Spleen (tissue), 11 donors: Measurements from ENCODE around the gene PMP22. TPM values are rescaled to one million over a fixed set of nuclear protein-coding genes. Genes with fewer than 3 reads are reported as not detected.

ENCODE experiments used
- DNase-seq: peaks from one replicate; pipeline ENCODE4 v3.0.0-alpha.2; 2020
- H3K27ac ChIP-seq, 8 donors: fragments of 200-600 bp; sonication (generic) in 7 of 8; 1 replicate in 4 of 8; 2 replicates in 4 of 8; pipeline versions ENCODE4 v1.5.0 to v1.8.0; 2016 to 2021; ENCODE audit warnings: inconsistent platforms in 4 of 8, mild to moderate bottlenecking in 4 of 8, moderate library complexity in 1 of 8
- H3K27me3 ChIP-seq, 7 donors: fragments of 200-600 bp; sonication (generic) in 6 of 7; replicated peaks in 1 of 7; 1 replicate in 4 of 7; 2 replicates in 3 of 7; pipeline versions ENCODE4 v1.5.0 to v1.8.0; 2016 to 2021; ENCODE audit warnings: inconsistent platforms in 3 of 7, mild to moderate bottlenecking in 1 of 7
- H3K36me3 ChIP-seq, 6 donors: fragments of 200-600 bp; sonication (generic) in 5 of 6; 1 replicate in 4 of 6; 2 replicates in 2 of 6; pipeline versions ENCODE4 v1.5.0 to v1.8.0; 2016 to 2021; ENCODE audit warnings: inconsistent platforms in 2 of 6
- H3K4me1 ChIP-seq, 6 donors: fragments of 200-600 bp; sonication (generic) in 5 of 6; 1 replicate in 3 of 6; 2 replicates in 3 of 6; pipeline versions ENCODE4 v1.5.0 to v1.8.0; 2016 to 2021; ENCODE audit warnings: inconsistent platforms in 3 of 6
- H3K4me3 ChIP-seq, 8 donors: fragments of 200-600 bp; sonication (generic) in 7 of 8; 1 replicate in 4 of 8; 2 replicates in 4 of 8; pipeline versions ENCODE4 v1.5.0 to v1.8.0; 2016 to 2021; ENCODE audit warnings: inconsistent platforms in 4 of 8, mild to moderate bottlenecking in 4 of 8, moderate library complexity in 2 of 8
- H3K9me3 ChIP-seq, 8 donors: fragments of 200-600 bp; sonication (generic) in 7 of 8; 1 replicate in 4 of 8; 2 replicates in 4 of 8; pipeline versions ENCODE4 v1.5.0 to v1.8.0; 2016 to 2021; ENCODE audit warnings: inconsistent platforms in 4 of 8
- CTCF ChIP-seq, 11 experiments: fragments of 200-600 bp in 7 of 11; fragments of 450-650 bp in 4 of 11; sonication (generic) in 4 of 11; IDR thresholded peaks in 8 of 11; conservative IDR thresholded peaks in 3 of 11; 1 replicate in 7 of 11; 2 replicates in 4 of 11; pipeline versions ENCODE4 v1.4.0 to v1.8.0; 2016 to 2021; ENCODE audit warnings: antibody characterized with exemption in 11 of 11, inconsistent platforms in 4 of 11, mild to moderate bottlenecking in 1 of 11
- POLR2A ChIP-seq, 3 donors: fragments of 450-650 bp; IDR thresholded peaks; one replicate each; pipeline ENCODE4 v1.5.1; 2017; ENCODE audit warnings: antibody characterized with exemption in 3 of 3, mild to moderate bottlenecking in 1 of 3
- POLR2AphosphoS5 ChIP-seq, 3 donors: sonication (generic); formaldehyde crosslinking; IDR thresholded peaks; one replicate each; pipeline ENCODE4 v1.5.1; 2017; ENCODE audit warnings: antibody characterized with exemption in 3 of 3
- WGBS, 5 donors: extraction: QIAGEN DNeasy Blood & Tissue Kit in 3 of 5; methylation state at CpG; one replicate each; pipeline versions ENCODE4 v1.1.5 to v1.1.7; 2013 to 2018; 5-methylcytosine and 5-hydroxymethylcytosine counted together
- intact Hi-C: fragments of 100-400 bp; cut with DNase I; formaldehyde crosslinking; loops from one replicate; pipeline ENCODE4 v1.15.0; 2023; ENCODE audit warnings: low total_unique reads
- polyA plus RNA-seq, 3 donors: library from polyadenylated mRNA; stranded (reverse); fragments of 200-250 nt; gene quantifications; one replicate each; pipeline ENCODE4 v1.2.1, GENCODE V29; 2013
- total RNA-seq, 7 donors: library from RNA; depleted of rRNA in 3 of 7; stranded (reverse); fragments of >200 nt in 3 of 7; fragmentation: NEBNext Ultra II Directional in 4 of 7; extraction: Animal tissue kit (Norgen Biotek cat#: 25700) in 4 of 7; gene quantifications; one replicate each; pipeline versions ENCODE4 v1.1.0 to v1.2.1, GENCODE V29; 2016 to 2021
- donor health status: healthy with polysubstance abuse.
- donor health status: DM: no; HTN: no; CAD: no; lungs with moderate emphysema.
- donor health status: DM: no; HTN: no; CAD: no.
- donor health status: Bipolar disorder and iron deficiency.
- donor health status: healthy.
- donor health status: DM: no; HTN: no; CAD: no.
- donor health status: DM: yes; HTN: yes; CAD: no.

Gene PMP22
- total and polyA plus RNA-seq, 10 donors, result 9.5 to 40.0 (median 32.1) TPM

DNA sequence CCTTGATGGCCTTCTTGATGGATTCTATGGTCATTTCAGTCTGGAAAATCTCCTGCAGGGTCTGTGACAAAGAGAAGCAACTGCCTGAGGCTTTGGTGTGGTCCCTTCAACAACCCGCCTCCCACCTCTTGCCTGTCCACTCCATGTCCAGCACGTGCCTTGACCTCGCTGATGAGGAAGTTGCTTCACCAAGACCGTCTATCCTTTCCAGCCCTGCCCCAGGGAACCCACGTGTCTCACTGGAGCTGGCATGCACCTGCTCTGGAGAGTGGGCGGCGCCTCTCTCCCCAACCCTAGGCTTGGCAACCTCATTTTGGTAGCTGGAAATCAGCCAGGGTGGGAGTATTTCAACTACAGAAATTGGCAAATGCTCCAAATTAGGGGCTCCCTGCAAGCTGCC lies 43.6 kb upstream of the PMP22 start:
- H3K27me3 ChIP-seq, result no peaks in the 10 kb centered on the region
- no peaks in the 10 kb centered on the region for H3K36me3 ChIP-seq
- TF ChIP-seq POLR2AphosphoS5 (IDR thresholded peaks at IDR 0.05) (no peak), POLR2A (IDR thresholded peaks at IDR 0.05) (no peak), CTCF (IDR thresholded peaks at IDR 0.05 in 8 of 11, conservative IDR thresholded peaks at IDR 0.05 in 3 of 11) (no peak)
- H3K4me3 ChIP-seq, result no peak overlapping the region
- intact Hi-C loops, result no loop called here
- WGBS, 5 donors, result 70 to 84% (median 80%) methylated on average over 7 of the region's 7 CpGs
- no peak overlapping the region for H3K27ac ChIP-seq
- H3K4me1 ChIP-seq, result no peaks in the 10 kb centered on the region
- DNase-seq, result no peak
- no peaks in the 10 kb centered on the region for H3K9me3 ChIP-seq

GRCh38 chr17:15307710-15308111 lies 42.6 kb upstream of the PMP22 start:
- intact Hi-C loops, result no loop called here
- TF ChIP-seq POLR2AphosphoS5 (IDR thresholded peaks at IDR 0.05) (no peak), POLR2A (IDR thresholded peaks at IDR 0.05) (no peak), CTCF (IDR thresholded peaks at IDR 0.05 in 8 of 11, conservative IDR thresholded peaks at IDR 0.05 in 3 of 11) (no peak)

DNA sequence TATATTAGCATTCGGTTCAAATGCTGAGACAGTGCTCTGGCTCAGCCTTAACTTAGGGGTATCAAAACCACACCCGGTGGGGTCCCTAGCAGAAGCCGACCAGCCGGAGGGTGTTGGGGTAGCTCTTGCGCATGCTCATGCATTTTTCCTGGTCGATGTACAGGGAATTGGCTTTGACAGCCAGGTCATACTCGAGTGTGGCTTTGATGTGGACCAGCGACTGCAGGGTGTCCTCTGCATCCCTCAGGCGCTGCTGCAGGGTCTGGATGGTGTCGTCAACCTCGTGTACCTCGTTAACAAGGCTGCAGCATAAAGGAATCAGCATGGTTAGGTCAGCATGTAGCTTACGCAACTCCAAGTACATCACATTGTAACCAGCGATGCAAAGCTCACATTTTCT lies 38.7 kb upstream of the PMP22 start:
- H3K36me3 ChIP-seq, result no peaks in the 10 kb centered on the region
- no peak overlapping the region for H3K27ac ChIP-seq
- no peaks in the 10 kb centered on the region for H3K9me3 ChIP-seq
- no peak for DNase-seq
- no peak overlapping the region for H3K4me3 ChIP-seq
- 80 to 91% (median 87%) methylated on average over 14 of the region's 14 CpGs for WGBS, 5 donors
- intact Hi-C loops, result no loop called here
- H3K27me3 ChIP-seq, result peaks cover 0 to 13% (median 0%) of the 10 kb centered on the region in 7 donors
- TF ChIP-seq POLR2AphosphoS5 (IDR thresholded peaks at IDR 0.05) (no peak), CTCF (IDR thresholded peaks at IDR 0.05 in 8 of 11, conservative IDR thresholded peaks at IDR 0.05 in 3 of 11) (no peak), POLR2A (IDR thresholded peaks at IDR 0.05) (no peak)
- no peaks in the 10 kb centered on the region for H3K4me1 ChIP-seq

More at GRCh38 chr17:15307710-15308111, 42.6 kb upstream of the PMP22 start:
- H3K27ac ChIP-seq, result no peak overlapping the region
- H3K36me3 ChIP-seq, result no peaks in the 10 kb centered on the region
- no peak overlapping the region for H3K4me3 ChIP-seq
- no peaks in the 10 kb centered on the region for H3K27me3 ChIP-seq
- DNase-seq, result no peak
- 57 to 65% (median 64%) methylated on average over 4 of the region's 4 CpGs for WGBS, 5 donors
- no peaks in the 10 kb centered on the region for H3K9me3 ChIP-seq
- H3K4me1 ChIP-seq, result no peaks in the 10 kb centered on the region

- H3K36me3 ChIP-seq, result no peaks in the 10 kb centered on the region
- TF ChIP-seq POLR2AphosphoS5 (IDR thresholded peaks at IDR 0.05) (no peak), POLR2A (IDR thresholded peaks at IDR 0.05) (no peak), CTCF (IDR thresholded peaks at IDR 0.05 in 8 of 11, conservative IDR thresholded peaks at IDR 0.05 in 3 of 11) (no peak)
- WGBS, 5 donors, result 26 to 75% (median 56%) methylated on average over 3 of the region's 3 CpGs
- peaks cover 0 to 13% (median 0%) of the 10 kb centered on the region in 7 donors for H3K27me3 ChIP-seq
- H3K4me1 ChIP-seq, result no peaks in the 10 kb centered on the region
- intact Hi-C loops, result no loop called here
- no peak overlapping the region for H3K27ac ChIP-seq
- no peaks in the 10 kb centered on the region for H3K9me3 ChIP-seq
- no peak for DNase-seq
- no peak overlapping the region for H3K4me3 ChIP-seq
Observed at GRCh38 chr17:15303268-15303667, 38.1 kb upstream of the PMP22 start.
